VCaP (cell line): ENCODE measurements around the gene RNU6-1.
A peak's percentile ranks its signal among the peaks of the same experiment; 100 is the strongest.

Experiments used
- H3K27ac ChIP-seq: fragments of 450-650 bp; 2 replicates; pipeline ENCODE4 v1.5.1; 2017
- TF ChIP-seq, protein P1 (sequence below): fragments of 450-650 bp; conservative IDR thresholded peaks from 2 replicates; pipeline ENCODE4 v1.5.1; 2017; ENCODE audit warnings: mild to moderate bottlenecking, moderate library complexity

The RNU6-1 gene

DNA sequence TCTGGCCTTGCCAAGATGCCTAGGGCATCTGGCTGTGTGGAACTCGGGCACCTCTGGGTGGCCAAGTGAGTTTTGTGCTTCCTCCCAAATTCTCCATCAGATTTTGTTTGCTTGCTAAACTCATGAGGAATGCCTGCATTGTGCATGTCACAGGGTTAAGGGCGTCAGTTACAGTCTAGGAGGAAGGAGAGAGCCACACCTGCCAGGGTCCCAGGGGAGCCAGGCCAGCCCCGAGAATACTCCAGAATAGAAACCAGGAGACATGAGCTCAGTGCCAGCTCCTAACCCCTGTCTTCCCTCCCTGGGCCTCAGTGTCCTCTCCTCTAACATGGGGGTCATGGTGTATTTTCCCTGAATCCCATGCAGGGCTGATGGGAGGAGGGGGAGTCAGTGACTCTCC is 36.5 kb downstream of the RNU6-1 start:
- no peak overlapping the region for H3K27ac ChIP-seq
- TF ChIP-seq, protein P1, sequence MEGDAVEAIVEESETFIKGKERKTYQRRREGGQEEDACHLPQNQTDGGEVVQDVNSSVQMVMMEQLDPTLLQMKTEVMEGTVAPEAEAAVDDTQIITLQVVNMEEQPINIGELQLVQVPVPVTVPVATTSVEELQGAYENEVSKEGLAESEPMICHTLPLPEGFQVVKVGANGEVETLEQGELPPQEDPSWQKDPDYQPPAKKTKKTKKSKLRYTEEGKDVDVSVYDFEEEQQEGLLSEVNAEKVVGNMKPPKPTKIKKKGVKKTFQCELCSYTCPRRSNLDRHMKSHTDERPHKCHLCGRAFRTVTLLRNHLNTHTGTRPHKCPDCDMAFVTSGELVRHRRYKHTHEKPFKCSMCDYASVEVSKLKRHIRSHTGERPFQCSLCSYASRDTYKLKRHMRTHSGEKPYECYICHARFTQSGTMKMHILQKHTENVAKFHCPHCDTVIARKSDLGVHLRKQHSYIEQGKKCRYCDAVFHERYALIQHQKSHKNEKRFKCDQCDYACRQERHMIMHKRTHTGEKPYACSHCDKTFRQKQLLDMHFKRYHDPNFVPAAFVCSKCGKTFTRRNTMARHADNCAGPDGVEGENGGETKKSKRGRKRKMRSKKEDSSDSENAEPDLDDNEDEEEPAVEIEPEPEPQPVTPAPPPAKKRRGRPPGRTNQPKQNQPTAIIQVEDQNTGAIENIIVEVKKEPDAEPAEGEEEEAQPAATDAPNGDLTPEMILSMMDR, result peak; percentile 23; the same call in 1 of the 2 replicates

GRCh38 chr15:67801926-67802914 is 37.6 kb downstream of the RNU6-1 start:
- no peak overlapping the region for H3K27ac ChIP-seq
- TF ChIP-seq, protein P1, result no peak

DNA sequence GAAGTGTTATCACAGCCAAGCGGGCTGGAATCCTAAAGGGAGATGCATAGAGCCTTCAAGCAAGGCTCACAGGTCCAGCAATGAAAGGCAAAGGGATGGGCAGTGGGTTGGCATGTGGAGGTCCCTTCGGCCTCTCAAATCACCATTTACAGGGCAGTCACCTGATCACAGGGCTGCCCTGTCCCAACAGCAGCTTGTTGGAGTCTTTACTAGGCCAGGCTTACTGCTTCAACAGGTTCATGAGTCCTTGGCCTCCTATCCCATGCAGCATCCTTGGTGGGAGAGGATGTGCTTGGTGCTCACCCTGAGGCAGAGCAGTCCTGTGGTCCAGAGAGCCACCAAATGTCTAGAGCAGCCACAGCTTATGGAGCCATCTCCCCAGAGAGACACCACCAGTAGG is 38.7 kb downstream of the RNU6-1 start:
- H3K27ac ChIP-seq, result no peak overlapping the region
- TF ChIP-seq, protein P1, result no peak

DNA sequence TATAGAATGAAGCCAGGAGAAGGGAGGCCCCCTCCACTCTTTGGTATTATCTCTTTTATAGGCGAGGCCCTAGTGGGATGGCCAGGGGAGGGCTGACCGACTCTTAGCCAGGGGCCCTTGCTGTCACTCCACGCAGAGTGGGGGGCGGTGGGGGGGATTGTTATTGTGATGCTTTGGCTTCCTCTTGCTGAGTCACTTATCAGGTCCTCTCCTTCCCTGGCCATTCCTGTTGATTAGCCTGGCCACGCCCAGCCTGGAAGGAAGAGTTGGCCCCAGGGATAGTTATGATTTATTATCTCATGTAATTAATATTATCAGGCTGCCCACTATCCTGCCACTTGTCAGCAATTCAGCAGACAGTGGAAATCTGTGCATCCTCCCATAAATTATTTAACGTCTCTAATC is 40.0 kb downstream of the RNU6-1 start:
- H3K27ac ChIP-seq, result no peak overlapping the region
- TF ChIP-seq, protein P1, result no peak

- TF ChIP-seq, protein P1, result no peak
- H3K27ac ChIP-seq, result no peak overlapping the region
Measured at GRCh38 chr15:67796196-67797127, 43.4 kb downstream of the RNU6-1 start.

DNA sequence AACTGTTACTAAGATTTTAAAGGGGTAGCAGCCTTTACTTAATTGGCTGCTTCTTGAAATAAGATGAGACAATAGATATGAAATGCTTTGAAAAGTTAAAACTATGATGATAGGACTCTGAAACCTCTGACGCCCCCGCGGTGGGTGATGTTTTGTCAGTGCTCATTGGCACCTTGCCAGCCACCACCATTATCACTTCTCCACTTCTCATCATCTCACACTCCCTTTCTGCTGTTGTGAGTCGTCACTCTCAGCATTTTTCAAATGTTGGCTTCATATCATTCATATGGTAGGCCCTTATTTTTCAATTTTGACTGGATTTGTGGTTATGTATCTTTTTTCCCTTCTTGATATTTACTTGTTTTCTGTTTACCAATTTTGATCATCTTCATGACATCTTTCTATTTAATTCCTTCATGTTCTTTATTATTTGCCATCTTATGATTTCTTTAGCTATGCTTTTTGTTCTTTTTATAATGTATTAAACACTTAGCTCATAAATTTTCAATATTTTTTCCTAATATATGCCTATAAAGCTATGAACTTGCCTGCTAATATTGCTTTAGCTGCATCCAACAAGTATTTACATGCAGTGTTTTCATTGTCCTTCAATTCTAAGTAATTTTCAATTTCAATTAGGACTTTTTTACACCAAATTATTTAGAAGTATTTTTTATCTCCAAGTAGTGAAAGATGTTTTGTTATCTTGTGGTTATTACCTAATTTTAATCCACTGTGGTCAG is 44.8 kb downstream of the RNU6-1 start:
- TF ChIP-seq, protein P1, result no peak
- H3K27ac ChIP-seq, result no peak overlapping the region
